OCI-LY1 (cell line): Measurements from ENCODE around the gene UBE2C.

Experiments used
- H2AFZ ChIP-seq: fragments of 200-600 bp; sonication (generic), shearing (Covaris generic); 2 replicates; pipeline ENCODE4 v1.6.0; 2014; ENCODE audit warnings: antibody characterized with exemption, mild to moderate bottlenecking, low read length
- H3F3A ChIP-seq: fragments of 200-600 bp; sonication (generic), shearing (Covaris generic); 2 replicates; pipeline ENCODE4 v1.6.0; 2014; ENCODE audit warnings: mild to moderate bottlenecking, antibody characterized with exemption, low read length, moderate library complexity; ENCODE audit not compliant: insufficient read depth
- H3K27ac ChIP-seq: fragments of 200-600 bp; sonication (generic); 2 replicates; pipeline ENCODE4 v1.5.1; 2014; ENCODE audit warnings: low read length, mixed run types, mild to moderate bottlenecking, low read depth; ENCODE audit not compliant: poor library complexity, severe bottlenecking
- H3K27me3 ChIP-seq: fragments of 200-600 bp; sonication (generic); 2 replicates; pipeline ENCODE4 v1.6.0; 2014; ENCODE audit warnings: antibody characterized with exemption, mild to moderate bottlenecking, low read length, moderate library complexity; ENCODE audit not compliant: insufficient read depth
- H3K36me3 ChIP-seq: fragments of 200-600 bp; sonication (generic); 2 replicates; pipeline ENCODE4 v1.6.1; 2014; ENCODE audit warnings: mild to moderate bottlenecking, antibody characterized with exemption, low read length, moderate library complexity, mixed read lengths; ENCODE audit not compliant: insufficient read depth
- H3K4me1 ChIP-seq: fragments of 200-600 bp; sonication (generic); 2 replicates; pipeline ENCODE4 v1.5.1; 2014; ENCODE audit warnings: mild to moderate bottlenecking, low read length, moderate library complexity; ENCODE audit not compliant: insufficient read depth, severe bottlenecking
- H3K4me2 ChIP-seq: fragments of 200-600 bp; sonication (generic), shearing (Covaris generic); 2 replicates; pipeline ENCODE4 v1.6.1; 2014; ENCODE audit warnings: low read length
- H3K4me3 ChIP-seq: fragments of 200-600 bp; sonication (generic); 2 replicates; pipeline ENCODE4 v1.5.1; 2014; ENCODE audit warnings: low read length, low read depth, mild to moderate bottlenecking, mixed read lengths; ENCODE audit not compliant: poor library complexity, severe bottlenecking
- H3K79me2 ChIP-seq: fragments of 200-600 bp; shearing (Covaris generic); 2 replicates; pipeline ENCODE4 v1.6.1; 2016; ENCODE audit warnings: mixed run types, low read length, mixed read lengths; ENCODE audit not compliant: insufficient read depth
- H3K9ac ChIP-seq: fragments of 200-600 bp; sonication (generic), shearing (Covaris generic); 2 replicates; pipeline ENCODE4 v1.6.1; 2014; ENCODE audit warnings: mild to moderate bottlenecking, low read length, mixed read lengths
- H3K9me2 ChIP-seq: fragments of 200-600 bp; sonication (generic), shearing (Covaris generic); 2 replicates; pipeline ENCODE4 v1.6.1; 2014; ENCODE audit warnings: low read depth, mild to moderate bottlenecking, low read length, mixed read lengths
- H3K9me3 ChIP-seq: fragments of 200-600 bp; shearing (Covaris generic); 2 replicates; pipeline ENCODE4 v1.6.1; 2014; ENCODE audit warnings: low read length, mixed read lengths
- H4K20me1 ChIP-seq: fragments of 200-600 bp; sonication (generic), shearing (Covaris generic); 2 replicates; pipeline ENCODE4 v1.6.0; 2016; ENCODE audit warnings: mild to moderate bottlenecking, low read length; ENCODE audit not compliant: insufficient read depth
- EZH2 ChIP-seq: fragments of 200-600 bp; sonication (generic), shearing (Covaris generic); IDR thresholded peaks from 2 replicates; pipeline ENCODE4 v1.8.0; 2017; ENCODE audit warnings: borderline replicate concordance, mixed run types, mild to moderate bottlenecking, antibody characterized with exemption, low read length, moderate library complexity, mixed read lengths
- TF ChIP-seq, protein P1 (sequence below): fragments of 200-600 bp; sonication (generic), shearing (Covaris generic); IDR thresholded peaks from 2 replicates; pipeline ENCODE4 v1.5.1; 2017; ENCODE audit warnings: mild to moderate bottlenecking, antibody characterized with exemption, low read length, moderate library complexity, mixed read lengths

Gene UBE2C

DNA sequence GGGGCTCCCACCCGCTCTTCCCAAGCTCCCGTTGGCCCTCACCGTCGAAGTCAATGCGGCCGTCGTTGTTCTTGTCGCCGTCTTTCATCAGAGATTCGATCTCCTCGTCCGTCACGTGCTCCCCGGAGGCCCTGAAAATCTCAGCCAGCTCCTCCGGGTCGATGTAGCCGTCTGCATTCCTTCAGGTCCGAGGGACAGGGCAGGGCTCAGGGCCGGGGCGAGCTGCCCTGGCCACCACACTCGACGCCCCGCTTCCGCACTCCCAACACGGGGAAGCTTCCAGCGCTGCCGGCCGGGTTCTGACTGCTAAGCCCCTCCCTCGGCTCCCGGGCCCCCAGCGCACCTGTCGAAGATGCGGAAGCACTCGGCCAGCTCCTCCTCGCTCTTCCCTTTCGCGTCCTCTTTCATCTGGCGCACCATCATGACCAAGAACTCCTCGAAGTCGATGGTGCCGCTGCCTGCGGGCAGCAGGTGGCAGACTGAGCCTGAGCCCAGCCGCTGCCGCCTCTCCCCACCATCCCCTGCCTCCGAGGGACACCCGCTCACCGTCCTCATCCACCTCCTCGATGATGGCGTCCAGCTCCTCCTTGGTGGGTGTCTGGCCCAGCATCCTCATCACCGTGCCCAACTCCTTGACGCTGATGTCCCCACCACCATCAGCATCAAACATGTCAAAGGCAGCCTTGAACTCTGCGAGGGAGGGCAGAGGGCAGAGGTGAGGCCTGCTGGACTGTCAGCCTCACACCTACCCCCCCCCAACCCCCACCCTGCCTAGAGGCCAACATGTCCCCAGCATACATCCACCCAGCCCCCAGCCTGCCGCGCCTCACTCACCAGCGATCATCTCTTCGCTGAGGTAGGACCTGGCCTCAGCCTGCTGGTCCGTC lies 11.7 kb downstream of the UBE2C start:
- Histone ChIP-seq H3K9ac (no peak overlapping the region), H3K9me2 (no peaks in the 10 kb centered on the region), H3K27ac (no peak overlapping the region), H3K36me3 (no peaks in the 10 kb centered on the region), H2AFZ (no peak overlapping the region), H4K20me1 (no peaks in the 10 kb centered on the region), H3K4me3 (no peak overlapping the region), H3K79me2 (no peaks in the 10 kb centered on the region), H3K4me2 (no peak overlapping the region), H3K9me3 (no peaks in the 10 kb centered on the region), H3K4me1 (no peaks in the 10 kb centered on the region), H3K27me3 (no peaks in the 10 kb centered on the region), H3F3A (no peaks in the 10 kb centered on the region)
- TF ChIP-seq EZH2 = no peak
- TF ChIP-seq, protein P1, sequence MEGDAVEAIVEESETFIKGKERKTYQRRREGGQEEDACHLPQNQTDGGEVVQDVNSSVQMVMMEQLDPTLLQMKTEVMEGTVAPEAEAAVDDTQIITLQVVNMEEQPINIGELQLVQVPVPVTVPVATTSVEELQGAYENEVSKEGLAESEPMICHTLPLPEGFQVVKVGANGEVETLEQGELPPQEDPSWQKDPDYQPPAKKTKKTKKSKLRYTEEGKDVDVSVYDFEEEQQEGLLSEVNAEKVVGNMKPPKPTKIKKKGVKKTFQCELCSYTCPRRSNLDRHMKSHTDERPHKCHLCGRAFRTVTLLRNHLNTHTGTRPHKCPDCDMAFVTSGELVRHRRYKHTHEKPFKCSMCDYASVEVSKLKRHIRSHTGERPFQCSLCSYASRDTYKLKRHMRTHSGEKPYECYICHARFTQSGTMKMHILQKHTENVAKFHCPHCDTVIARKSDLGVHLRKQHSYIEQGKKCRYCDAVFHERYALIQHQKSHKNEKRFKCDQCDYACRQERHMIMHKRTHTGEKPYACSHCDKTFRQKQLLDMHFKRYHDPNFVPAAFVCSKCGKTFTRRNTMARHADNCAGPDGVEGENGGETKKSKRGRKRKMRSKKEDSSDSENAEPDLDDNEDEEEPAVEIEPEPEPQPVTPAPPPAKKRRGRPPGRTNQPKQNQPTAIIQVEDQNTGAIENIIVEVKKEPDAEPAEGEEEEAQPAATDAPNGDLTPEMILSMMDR = peak; percentile 52

GRCh38 chr20:45826381-45827019 lies 14.1 kb downstream of the UBE2C start:
- TF ChIP-seq, protein P1 = no peak
- TF ChIP-seq EZH2 = no peak
- Histone ChIP-seq H3K36me3 (no peaks in the 10 kb centered on the region), H3K4me3 (no peak overlapping the region), H2AFZ (no peak overlapping the region), H4K20me1 (no peaks in the 10 kb centered on the region), H3K4me2 (no peak overlapping the region), H3K27ac (no peak overlapping the region), H3K79me2 (no peaks in the 10 kb centered on the region), H3F3A (no peaks in the 10 kb centered on the region), H3K4me1 (no peaks in the 10 kb centered on the region), H3K9ac (no peak overlapping the region), H3K9me3 (no peaks in the 10 kb centered on the region), H3K9me2 (no peaks in the 10 kb centered on the region), H3K27me3 (no peaks in the 10 kb centered on the region)

- Histone ChIP-seq H3K79me2 (no peaks in the 10 kb centered on the region), H3K4me3 (no peak within 1 kb of the TSS), H3K27me3 (no peaks in the 10 kb centered on the region), H2AFZ (no peak within 1 kb of the TSS), H3K36me3 (no peaks in the 10 kb centered on the region), H3F3A (no peaks in the 10 kb centered on the region), H3K9me2 (no peaks in the 10 kb centered on the region), H3K9ac (no peak within 1 kb of the TSS), H3K4me1 (no peaks in the 10 kb centered on the region), H3K27ac (no peak within 1 kb of the TSS), H4K20me1 (no peaks in the 10 kb centered on the region), H3K4me2 (no peak within 1 kb of the TSS), H3K9me3 (no peaks in the 10 kb centered on the region)
- TF ChIP-seq, protein P1 = no peak
- no peak for TF ChIP-seq EZH2
Measured at GRCh38 chr20:45827030-45827652, 14.7 kb downstream of the UBE2C start, which contains the start of gene TNNC2. TSS of gene TNNC2 (minus strand) at chr20:45827312. CDS start at chr20:45827248, 64 bp downstream.
